ENCODE results near the gene AHSA1.

- TF ChIP-seq POLR2A (IDR thresholded peaks at IDR 0.05; ENCODE audit: low read depth, low read length) (no peak), SMAD1 (IDR thresholded peaks at IDR 0.05; ENCODE audit: low read depth, partially characterized antibody) (no peak), IRF3 (IDR thresholded peaks at IDR 0.05) (no peak)
These were observed 50.4 kb downstream of the AHSA1 start for GRCh38 chr14:77508249-77508648.

Measured in GM12878 (cell line).